ENCODE measurements around the gene UFSP1. TPM values are rescaled to one million over a fixed set of nuclear protein-coding genes. Genes with fewer than 3 reads are reported as not detected.

The UFSP1 gene
- total RNA-seq, 1 donor from 2014 or later, result 2.4 TPM

DNA sequence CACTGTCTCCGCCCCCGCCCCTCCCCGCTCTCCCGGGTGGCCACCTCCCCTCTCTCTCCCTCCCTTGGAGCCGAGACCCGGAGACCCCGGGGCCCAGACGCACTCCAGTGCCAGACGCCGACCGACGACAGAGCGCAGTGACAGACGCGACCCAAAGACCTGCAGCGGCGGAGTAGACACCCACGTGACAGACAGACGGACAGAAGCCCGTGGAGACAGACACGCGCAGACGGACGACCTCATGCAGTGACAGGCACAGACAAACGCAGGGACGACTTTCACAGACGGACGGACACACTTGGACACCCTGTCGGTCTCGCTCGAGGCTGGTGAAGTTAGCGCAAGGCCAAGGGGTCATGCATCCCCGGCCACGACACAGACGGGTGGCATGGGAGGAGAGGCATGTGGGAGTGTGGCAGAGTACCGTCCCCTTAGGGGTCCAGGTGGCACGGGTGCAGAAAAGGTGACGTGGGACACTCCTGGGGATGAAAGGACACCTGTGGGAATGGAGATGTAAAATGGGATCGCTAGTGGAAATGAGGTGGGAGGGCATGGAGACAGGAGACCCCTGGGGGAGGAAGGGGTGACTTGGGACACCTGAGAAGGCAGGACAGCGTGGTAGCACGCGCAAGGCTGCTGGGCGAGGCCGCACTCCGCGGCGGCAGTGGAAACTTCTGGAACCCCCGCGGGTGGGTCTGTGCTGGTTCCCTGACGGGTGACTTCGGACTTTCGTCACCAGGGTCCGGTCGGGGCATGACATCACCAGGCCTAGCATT lies 6.6 kb upstream of the UFSP1 start:
- Histone ChIP-seq H3K27ac (replicated peaks) (no peak overlapping the region), H3K36me3 (no peaks in the 10 kb centered on the region), H3K4me3 (peak overlapping the region; percentile 65), H3K9me3 (replicated peaks) (no peaks in the 10 kb centered on the region), H3K27me3 (ENCODE audit: low read depth) (peaks cover 89% of the 10 kb centered on the region), H3K4me1 (peaks cover 34% of the 10 kb centered on the region)
- TF ChIP-seq CTCF (IDR thresholded peaks at IDR 0.05; ENCODE audit: borderline replicate concordance), result no peak
- DNase-seq, result peak; percentile 21
- intact Hi-C loops (cut with micrococcal nuclease), result loop anchor here (5.0 kb wide), 1 partner anchor 161 kb away; no protein-coding TSS in a partner anchor

DNA sequence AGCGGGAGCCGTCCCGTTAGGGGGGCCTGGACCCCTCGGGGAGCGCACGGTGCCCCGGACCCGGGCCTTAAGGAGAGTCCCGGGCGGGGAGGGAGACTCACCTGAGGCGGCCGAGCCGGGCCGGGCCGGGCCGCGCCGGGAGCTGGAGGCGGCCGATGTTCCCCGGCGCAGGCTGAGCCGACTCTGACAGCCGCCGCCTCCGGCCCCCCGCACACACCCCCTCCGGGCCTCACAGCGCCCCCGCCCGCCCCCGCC lies 6.1 kb upstream of the UFSP1 start, which contains the start of gene ACHE:
TSS of gene ACHE (minus strand) at position 188 of the 255 bp plus-strand sequence. CDS start 1,656 bp downstream, outside the sequence.
- Histone ChIP-seq H3K36me3 (no peaks in the 10 kb centered on the region), H3K4me3 (peak within 1 kb of the TSS; percentile 65), H3K27ac (replicated peaks) (peak within 1 kb of the TSS; percentile 52), H3K9me3 (replicated peaks) (no peaks in the 10 kb centered on the region), H3K27me3 (ENCODE audit: low read depth) (peaks cover 84% of the 10 kb centered on the region), H3K4me1 (peaks cover 39% of the 10 kb centered on the region)
- no peak for DNase-seq
- no peak for TF ChIP-seq CTCF (IDR thresholded peaks at IDR 0.05; ENCODE audit: borderline replicate concordance)
- intact Hi-C loops (cut with micrococcal nuclease), result loop anchor here (5.0 kb wide), 1 partner anchor 162 kb away; no protein-coding TSS in a partner anchor

GRCh38 chr7:100894860-100895700 lies 5.6 kb upstream of the UFSP1 start:
- peak overlapping the region; percentile 52 for H3K27ac ChIP-seq (replicated peaks)
- TF ChIP-seq CTCF (IDR thresholded peaks at IDR 0.05; ENCODE audit: borderline replicate concordance), result peak; percentile 85
- H3K9me3 ChIP-seq (replicated peaks), result no peaks in the 10 kb centered on the region
- DNase-seq, result peak; percentile 29
- H3K27me3 ChIP-seq (ENCODE audit: low read depth), result peaks cover 78% of the 10 kb centered on the region
- H3K36me3 ChIP-seq, result no peaks in the 10 kb centered on the region
- intact Hi-C loops (cut with micrococcal nuclease), result loop anchor here (5.0 kb wide), 1 partner anchor 162 kb away; no protein-coding TSS in a partner anchor
- peak overlapping the region; percentile 65 for H3K4me3 ChIP-seq
- H3K4me1 ChIP-seq, result peaks cover 44% of the 10 kb centered on the region

GRCh38 chr7:100893910-100894721 lies 4.6 kb upstream of the UFSP1 start:
- H3K9me3 ChIP-seq (replicated peaks), result no peaks in the 10 kb centered on the region
- intact Hi-C loops (cut with micrococcal nuclease), result no loop called here
- peaks cover 51% of the 10 kb centered on the region for H3K4me1 ChIP-seq
- no peak overlapping the region for H3K27ac ChIP-seq (replicated peaks)
- no peak for TF ChIP-seq CTCF (IDR thresholded peaks at IDR 0.05; ENCODE audit: borderline replicate concordance)
- H3K27me3 ChIP-seq (ENCODE audit: low read depth), result peaks cover 69% of the 10 kb centered on the region
- H3K36me3 ChIP-seq, result no peaks in the 10 kb centered on the region
- DNase-seq, result no peak
- peak overlapping the region; percentile 65 for H3K4me3 ChIP-seq

GRCh38 chr7:100893318-100893895 lies 3.9 kb upstream of the UFSP1 start:
- H3K36me3 ChIP-seq, result peaks cover 4% of the 10 kb centered on the region
- DNase-seq, result no peak
- peaks cover 58% of the 10 kb centered on the region for H3K4me1 ChIP-seq
- H3K9me3 ChIP-seq (replicated peaks), result no peaks in the 10 kb centered on the region
- no peak overlapping the region for H3K27ac ChIP-seq (replicated peaks)
- TF ChIP-seq CTCF (IDR thresholded peaks at IDR 0.05; ENCODE audit: borderline replicate concordance), result no peak
- H3K27me3 ChIP-seq (ENCODE audit: low read depth), result peaks cover 62% of the 10 kb centered on the region
- intact Hi-C loops (cut with micrococcal nuclease), result no loop called here
- no peak overlapping the region for H3K4me3 ChIP-seq
